NCI-H510A (cell line): ENCODE results near the gene ATOSB.

Experiments used
- DNase-seq: peaks from one replicate; lab custom pipeline; 2025; lab: John Stamatoyannopoulos, UW

ATOSB gene

DNA sequence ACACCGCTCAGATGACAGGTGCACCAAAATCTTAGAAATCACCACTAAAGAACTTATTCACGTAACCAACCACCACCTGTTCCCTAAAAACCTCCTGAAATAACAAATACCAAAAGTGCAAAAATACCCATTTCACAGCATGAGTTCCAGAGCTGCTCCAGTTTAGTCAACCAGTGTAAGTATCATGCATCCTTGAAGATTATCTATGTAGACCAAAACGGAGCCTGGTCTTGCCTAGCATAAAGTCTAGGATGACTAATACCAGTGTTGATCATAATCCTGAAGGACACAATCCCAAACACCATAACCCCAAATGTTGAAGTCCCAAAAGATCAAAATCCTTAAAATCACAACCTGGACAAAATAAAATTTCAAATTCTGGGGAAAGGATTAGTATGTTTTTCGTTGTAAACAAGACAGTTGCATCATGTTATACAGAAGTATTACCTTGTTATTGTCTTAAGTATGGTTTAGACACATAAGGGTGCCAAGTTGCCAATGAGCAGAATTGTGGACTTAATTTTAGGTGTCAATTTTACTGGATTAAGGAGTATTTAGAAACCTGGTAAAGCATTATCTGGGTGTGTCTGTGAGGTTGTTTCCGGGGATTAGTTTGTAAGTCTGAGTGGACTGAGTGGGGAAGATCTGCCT lies 61.4 kb downstream of the ATOSB start:
- no peak for DNase-seq
